MM.1S (cell line): Measurements from ENCODE around the gene LOXL1.

Experiments
- DNase-seq: peaks from one replicate; pipeline ENCODE4 v3.0.0-alpha.2; 2015
- H2AFZ ChIP-seq: fragments of 300-600 bp; sonication (generic); 2 replicates; pipeline ENCODE4 v1.6.0; 2016; ENCODE audit warnings: antibody characterized with exemption, low read length
- H3F3A ChIP-seq: fragments of 300-600 bp; sonication (generic); 2 replicates; pipeline ENCODE4 v1.6.1; 2016; ENCODE audit warnings: mild to moderate bottlenecking, antibody characterized with exemption, low read length, moderate library complexity, mixed read lengths; ENCODE audit not compliant: insufficient read depth
- H3K27ac ChIP-seq: fragments of 300-600 bp; sonication (generic); 2 replicates; pipeline ENCODE4 v1.5.1; 2016; ENCODE audit warnings: mild to moderate bottlenecking, low read length
- H3K27me3 ChIP-seq: fragments of 300-600 bp; sonication (generic); replicated peaks from 2 replicates; pipeline ENCODE4 v1.6.0; 2016; ENCODE audit warnings: low read length; ENCODE audit not compliant: insufficient read depth
- H3K36me3 ChIP-seq: fragments of 300-600 bp; sonication (generic); replicated peaks from 2 replicates; pipeline ENCODE4 v1.6.1; 2016; ENCODE audit warnings: mild to moderate bottlenecking, low read length, mixed read lengths; ENCODE audit not compliant: insufficient read depth
- H3K4me1 ChIP-seq: fragments of 300-600 bp; sonication (generic); 2 replicates; pipeline ENCODE4 v1.6.1; 2016; ENCODE audit warnings: low read length, mixed read lengths
- H3K4me2 ChIP-seq: fragments of 300-600 bp; sonication (generic); 2 replicates; pipeline ENCODE4 v1.6.0; 2016; ENCODE audit warnings: low read depth, low read length
- H3K4me3 ChIP-seq: fragments of 300-600 bp; sonication (generic); 2 replicates; pipeline ENCODE4 v1.5.1; 2016; ENCODE audit warnings: low read length, mixed read lengths
- H3K79me2 ChIP-seq: fragments of 300-600 bp; sonication (generic); 2 replicates; pipeline ENCODE4 v1.6.1; 2016; ENCODE audit warnings: mixed run types, low read length, mixed read lengths
- H3K9ac ChIP-seq: fragments of 300-600 bp; sonication (generic); 2 replicates; pipeline ENCODE4 v1.6.1; 2016; ENCODE audit warnings: low read length, mixed read lengths
- H3K9me2 ChIP-seq: fragments of 300-600 bp; sonication (generic); replicated peaks from 2 replicates; pipeline ENCODE4 v1.6.1; 2016; ENCODE audit warnings: mild to moderate bottlenecking, low read length, mixed read lengths; ENCODE audit not compliant: insufficient read depth
- H3K9me3 ChIP-seq: fragments of 300-600 bp; sonication (generic); replicated peaks from 2 replicates; pipeline ENCODE4 v1.6.1; 2016; ENCODE audit warnings: mild to moderate bottlenecking, low read length, mixed read lengths; ENCODE audit not compliant: insufficient read depth
- H4K20me1 ChIP-seq: fragments of 300-600 bp; sonication (generic); 2 replicates; pipeline ENCODE4 v1.6.1; 2016; ENCODE audit warnings: mild to moderate bottlenecking, low read length, moderate library complexity, mixed read lengths; ENCODE audit not compliant: insufficient read depth
- EZH2 ChIP-seq: fragments of 300-600 bp; sonication (generic); optimal IDR thresholded peaks from 2 replicates; pipeline ENCODE3; 2017; ENCODE audit warnings: low read depth, mild to moderate bottlenecking, antibody characterized with exemption, low read length, mixed read lengths
- EZH2phosphoT487 ChIP-seq: fragments of 300-600 bp; sonication (generic); IDR thresholded peaks from 2 replicates; pipeline ENCODE4 v1.6.1; 2018; ENCODE audit warnings: antibody characterized with exemption, low read length
- TF ChIP-seq, protein P1 (sequence below): fragments of 300-600 bp; sonication (generic); IDR thresholded peaks from 2 replicates; pipeline ENCODE4 v1.5.1; 2016; ENCODE audit warnings: antibody characterized with exemption, low read length, mixed read lengths

The LOXL1 gene

DNA sequence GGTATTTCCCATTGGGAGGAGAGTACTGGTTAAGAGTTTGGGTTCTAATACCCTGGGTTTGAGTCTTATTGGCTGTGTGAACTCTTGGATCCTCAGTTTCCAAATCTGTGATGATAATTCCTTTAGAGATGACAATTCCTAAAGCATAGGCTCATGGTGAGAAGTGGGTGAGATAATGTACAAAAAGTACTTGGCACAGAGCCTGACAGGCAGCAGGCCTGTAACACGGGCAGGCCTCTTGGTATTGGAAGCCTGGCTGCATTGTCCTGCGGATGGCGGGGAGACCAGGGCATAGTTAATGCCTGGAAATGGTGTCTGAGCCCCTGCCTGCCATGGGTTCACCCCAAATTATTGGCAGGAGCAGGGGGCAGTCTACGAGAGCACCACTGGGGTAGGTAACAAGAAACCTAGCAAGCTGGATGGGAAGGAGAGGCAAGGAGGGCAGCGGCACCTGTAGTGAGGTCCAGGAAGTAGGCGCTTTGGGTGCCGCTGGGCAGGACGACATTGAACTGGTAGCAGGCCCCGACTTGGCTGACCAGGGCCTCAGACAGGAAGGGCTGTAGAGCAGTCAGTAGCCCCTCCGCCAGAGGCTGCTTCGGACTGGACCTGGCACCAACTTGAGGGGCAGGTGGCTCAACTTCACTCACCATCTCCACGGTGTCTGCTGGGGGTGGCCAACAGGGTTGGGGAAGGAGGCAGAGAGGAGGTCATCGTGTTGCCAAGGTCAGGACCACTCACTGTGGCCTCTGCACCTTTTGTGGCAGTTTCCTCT lies 58.1 kb downstream of the LOXL1 start:
- no peak overlapping the region for H3K9ac ChIP-seq

DNA sequence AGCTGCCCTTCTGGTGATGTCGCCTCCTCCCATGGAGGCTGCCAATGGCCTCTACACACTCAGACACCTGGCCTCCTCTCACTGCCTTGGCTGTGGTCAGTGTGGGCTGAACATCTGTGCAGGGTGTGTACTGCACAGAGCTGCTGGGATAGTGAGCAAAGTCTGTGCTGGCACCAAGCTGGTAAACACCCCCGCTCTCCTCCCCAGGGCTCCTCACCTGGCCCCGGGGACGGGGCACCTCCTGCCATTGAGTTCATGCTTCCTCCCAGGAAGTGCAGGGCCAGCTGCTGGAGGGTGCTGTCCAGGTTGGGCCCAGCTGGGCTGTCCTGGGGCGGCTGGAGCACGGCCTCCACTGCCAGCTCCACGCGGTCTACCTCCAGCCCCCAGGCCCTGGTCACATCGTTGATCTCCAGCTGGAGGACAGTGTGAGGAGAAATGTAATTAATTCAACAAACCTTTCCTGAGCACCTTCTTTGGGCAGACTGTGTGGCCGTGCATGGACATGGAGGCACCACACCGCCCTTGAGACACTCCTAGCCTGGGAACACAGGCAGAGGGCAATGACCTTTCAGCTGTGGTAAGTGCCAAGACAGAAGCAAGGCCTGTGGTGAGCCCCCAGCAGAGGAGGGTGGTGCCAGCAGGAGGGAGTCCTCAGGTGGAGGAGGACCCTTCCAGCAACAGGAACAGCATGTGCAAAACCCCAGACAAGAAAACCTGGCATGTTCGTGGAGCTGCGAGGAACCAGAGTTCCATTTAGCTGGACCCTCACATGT lies 59.0 kb downstream of the LOXL1 start:
- peak; percentile 61 for DNase-seq
- TF ChIP-seq EZH2phosphoT487 (no peak), EZH2 (no peak)
- TF ChIP-seq, protein P1, sequence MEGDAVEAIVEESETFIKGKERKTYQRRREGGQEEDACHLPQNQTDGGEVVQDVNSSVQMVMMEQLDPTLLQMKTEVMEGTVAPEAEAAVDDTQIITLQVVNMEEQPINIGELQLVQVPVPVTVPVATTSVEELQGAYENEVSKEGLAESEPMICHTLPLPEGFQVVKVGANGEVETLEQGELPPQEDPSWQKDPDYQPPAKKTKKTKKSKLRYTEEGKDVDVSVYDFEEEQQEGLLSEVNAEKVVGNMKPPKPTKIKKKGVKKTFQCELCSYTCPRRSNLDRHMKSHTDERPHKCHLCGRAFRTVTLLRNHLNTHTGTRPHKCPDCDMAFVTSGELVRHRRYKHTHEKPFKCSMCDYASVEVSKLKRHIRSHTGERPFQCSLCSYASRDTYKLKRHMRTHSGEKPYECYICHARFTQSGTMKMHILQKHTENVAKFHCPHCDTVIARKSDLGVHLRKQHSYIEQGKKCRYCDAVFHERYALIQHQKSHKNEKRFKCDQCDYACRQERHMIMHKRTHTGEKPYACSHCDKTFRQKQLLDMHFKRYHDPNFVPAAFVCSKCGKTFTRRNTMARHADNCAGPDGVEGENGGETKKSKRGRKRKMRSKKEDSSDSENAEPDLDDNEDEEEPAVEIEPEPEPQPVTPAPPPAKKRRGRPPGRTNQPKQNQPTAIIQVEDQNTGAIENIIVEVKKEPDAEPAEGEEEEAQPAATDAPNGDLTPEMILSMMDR, result no peak
- no peaks in the 10 kb centered on the region for H3K79me2 ChIP-seq
- peaks cover 12% of the 10 kb centered on the region for H3K4me1 ChIP-seq
- no peaks in the 10 kb centered on the region for H3K9me2 ChIP-seq
- H3K9ac ChIP-seq, result no peak overlapping the region
- 0 out of 2 replicates have a peak, but pooled peaks cover 1% of the 10 kb centered on the region for H3K27me3 ChIP-seq
- H2AFZ ChIP-seq, result no peak overlapping the region
- 0 out of 2 replicates have a peak, but pooled peaks cover 7% of the 10 kb centered on the region for H3F3A ChIP-seq
- H3K36me3 ChIP-seq, result no peaks in the 10 kb centered on the region
- H4K20me1 ChIP-seq, result no peaks in the 10 kb centered on the region
- no peak overlapping the region for H3K4me3 ChIP-seq
- no peak overlapping the region for H3K4me2 ChIP-seq
- H3K9me3 ChIP-seq, result no peaks in the 10 kb centered on the region
- peak overlapping the region; percentile 33; the same call in 1 of the 2 replicates for H3K27ac ChIP-seq

More for the DNA sequence above, 58.1 kb downstream of the LOXL1 start:
- TF ChIP-seq EZH2phosphoT487 (no peak), EZH2 (no peak)
- TF ChIP-seq, protein P1, result no peak
- peaks cover 12% of the 10 kb centered on the region for H3K4me1 ChIP-seq
- H3K9me2 ChIP-seq, result no peaks in the 10 kb centered on the region
- no peak overlapping the region for H3K4me2 ChIP-seq
- no peak overlapping the region for H2AFZ ChIP-seq
- 0 out of 2 replicates have a peak, but pooled peaks cover 3% of the 10 kb centered on the region for H3K27me3 ChIP-seq
- no peaks in the 10 kb centered on the region for H3K36me3 ChIP-seq
- H3K27ac ChIP-seq, result peak overlapping the region; percentile 33; the same call in 1 of the 2 replicates
- H3F3A ChIP-seq, result 0 out of 2 replicates have a peak, but pooled peaks cover 7% of the 10 kb centered on the region
- no peak for DNase-seq
- H3K4me3 ChIP-seq, result no peak overlapping the region
- no peaks in the 10 kb centered on the region for H3K79me2 ChIP-seq
- no peaks in the 10 kb centered on the region for H4K20me1 ChIP-seq
- no peaks in the 10 kb centered on the region for H3K9me3 ChIP-seq

DNA sequence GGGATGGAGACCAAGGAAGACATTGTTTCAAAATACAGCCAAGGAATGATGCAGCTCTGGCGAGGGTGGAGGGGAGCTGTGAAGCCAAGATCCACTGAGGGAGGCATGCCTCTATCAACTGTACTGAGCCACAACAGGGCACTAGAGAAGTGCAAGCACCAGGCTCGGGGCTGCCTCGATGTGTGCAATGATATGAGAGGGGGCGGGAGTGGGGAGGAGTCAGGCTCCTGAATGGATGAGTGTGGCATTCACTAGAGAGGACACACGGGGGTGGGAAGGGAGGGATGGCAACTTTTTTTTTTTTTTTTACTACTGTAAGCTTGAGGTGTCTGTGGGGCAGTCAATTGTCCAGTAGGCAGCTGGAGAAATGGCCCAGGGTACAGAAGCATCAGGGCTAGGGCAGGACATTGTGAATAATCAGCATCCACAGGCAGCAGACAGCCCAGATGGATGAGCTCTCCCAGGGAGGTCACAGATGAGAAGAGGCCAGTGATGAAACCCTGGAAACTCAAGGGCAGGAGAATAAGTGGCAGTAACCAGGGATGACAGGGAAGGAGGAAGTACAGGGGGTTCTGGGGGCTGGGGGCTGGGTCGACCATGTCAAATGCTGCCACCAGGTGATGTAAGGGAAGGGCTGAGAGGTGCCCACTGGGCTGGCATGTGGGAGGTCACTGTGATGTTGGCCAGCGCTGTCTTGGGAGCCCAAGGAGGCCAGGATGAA lies 60.0 kb downstream of the LOXL1 start:
- Histone ChIP-seq H3K4me1 (peaks cover 12% of the 10 kb centered on the region), H3K27ac (no peak overlapping the region), H3K9me3 (no peaks in the 10 kb centered on the region), H3K4me3 (no peak overlapping the region), H3K79me2 (peaks cover 4% of the 10 kb centered on the region; the same call in 1 of the 2 replicates), H3K9me2 (no peaks in the 10 kb centered on the region), H3K9ac (no peak overlapping the region), H2AFZ (no peak overlapping the region), H3K27me3 (no peaks in the 10 kb centered on the region), H4K20me1 (no peaks in the 10 kb centered on the region), H3F3A (0 out of 2 replicates have a peak, but pooled peaks cover 7% of the 10 kb centered on the region), H3K4me2 (no peak overlapping the region), H3K36me3 (no peaks in the 10 kb centered on the region)
- no peak for TF ChIP-seq EZH2
- TF ChIP-seq, protein P1, result no peak
- no peak for TF ChIP-seq EZH2phosphoT487
- DNase-seq, result no peak
